Left colon (tissue), 2 donors: ENCODE results near the gene ADI1. TPM values are rescaled to one million over a fixed set of nuclear protein-coding genes. Genes with fewer than 3 reads are reported as not detected.

Source experiments
- ATAC-seq: fragments of 200-7000 bp; cut with Tn5 transposase; one replicate; pipeline ENCODE4 v1.9.1; 2020; ENCODE audit warnings: mild to moderate bottlenecking, moderate library complexity
- DNase-seq, 2 donors: peaks; one replicate each; pipeline ENCODE4 v3.0.0-alpha.2; 2020
- intact Hi-C, 2 donors: fragments of 100-400 bp; cut with DNase I in 1 of 2; cut with micrococcal nuclease in 1 of 2; formaldehyde crosslinking; loops; one replicate each; pipeline versions ENCODE4 v1.11.2 to v1.14.0; 2022; cut with DNase I, micrococcal nuclease
- total RNA-seq, 2 donors: library from RNA; stranded (reverse); fragmentation: NEBNext Ultra II Directional; extraction: Animal tissue kit (Norgen Biotek cat#: 25700); gene quantifications; one replicate each; pipeline ENCODE4 v1.2.1, GENCODE V29; 2021
- donor health status: DM: no; HTN: no; CAD: no.
- donor health status: DM: yes; HTN: yes; CAD: no.

Gene ADI1
- total RNA-seq, 2 donors from 2014 or later: 64.3 to 105 TPM

DNA sequence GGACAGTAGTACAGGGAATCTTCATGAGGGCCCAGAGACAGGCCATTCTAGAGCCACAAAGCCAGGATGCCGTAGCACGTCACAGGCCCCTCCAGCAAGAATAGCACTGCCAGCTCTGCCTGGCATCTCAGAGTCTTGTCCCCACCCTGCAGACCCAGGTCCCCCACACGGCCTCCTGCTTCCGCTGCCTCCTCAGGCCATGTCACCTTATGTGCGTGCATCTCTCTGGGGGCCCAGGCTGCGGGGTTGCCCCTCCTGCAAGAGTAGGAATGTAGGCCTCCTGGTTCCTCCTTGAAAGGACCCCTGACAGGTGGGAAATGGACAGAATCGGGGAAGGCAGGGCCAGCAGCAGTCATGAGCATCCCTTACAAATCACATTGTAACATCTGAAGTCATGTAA, 49.8 kb downstream of the ADI1 start:
- ATAC-seq (no peak), DNase-seq (no peak)
- intact Hi-C loops: no loop called here

DNA sequence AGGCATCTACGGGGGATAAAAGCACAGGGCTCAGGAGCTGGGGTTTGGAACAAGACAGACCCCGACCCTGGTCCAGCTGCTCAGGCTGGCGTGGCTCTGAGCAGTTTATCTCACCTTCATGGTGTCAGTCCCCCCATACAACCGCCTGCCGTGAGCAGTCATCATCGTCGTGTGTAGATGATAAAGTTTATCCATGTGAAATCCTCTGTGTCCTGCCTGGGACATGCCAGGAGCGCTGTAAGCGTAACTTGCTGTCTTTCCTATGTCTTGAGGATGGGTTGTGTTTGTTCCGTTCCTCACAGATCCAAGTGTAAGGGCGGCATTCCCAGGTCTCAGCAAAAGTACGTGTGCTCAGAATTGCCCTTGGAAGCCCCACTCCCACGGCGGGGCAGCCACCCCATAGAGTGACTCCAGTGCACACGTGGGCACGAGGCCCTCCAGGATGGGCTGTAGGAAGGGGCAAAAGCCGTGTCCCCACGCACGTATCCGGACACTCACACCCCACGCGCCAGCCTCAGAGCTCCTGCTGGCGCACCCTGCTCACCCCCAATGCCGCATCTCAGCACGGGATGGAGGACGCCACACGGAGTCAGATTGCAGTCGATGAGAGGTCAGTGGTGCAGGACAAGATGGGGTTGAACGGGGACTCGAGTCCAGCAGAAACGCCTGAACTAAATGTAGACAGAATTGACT, 50.9 kb downstream of the ADI1 start:
- intact Hi-C loops: no loop called here
- DNase-seq (no peak), ATAC-seq (no peak)

DNA sequence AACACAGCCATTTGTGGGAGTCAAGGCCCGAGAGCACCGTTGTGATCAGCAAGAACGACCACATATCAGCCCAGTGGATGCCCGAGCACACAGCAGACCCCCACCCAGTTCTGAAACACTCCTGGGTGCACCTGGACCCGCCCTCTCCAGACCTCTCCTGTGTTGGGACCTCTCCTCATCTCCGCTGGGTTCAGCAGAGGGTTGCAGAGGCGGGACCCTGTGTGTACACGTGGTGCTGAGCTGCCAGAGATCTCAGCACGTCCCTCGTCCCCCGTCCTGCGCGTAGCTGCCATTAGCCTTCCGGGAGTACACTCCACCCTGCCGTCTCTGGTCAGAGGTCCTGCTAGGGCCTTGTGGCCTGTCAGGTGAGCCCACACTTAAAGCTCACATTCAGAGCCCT, 51.7 kb downstream of the ADI1 start:
- no peak for ATAC-seq
- DNase-seq: no peak
- intact Hi-C loops: no loop called here

DNA sequence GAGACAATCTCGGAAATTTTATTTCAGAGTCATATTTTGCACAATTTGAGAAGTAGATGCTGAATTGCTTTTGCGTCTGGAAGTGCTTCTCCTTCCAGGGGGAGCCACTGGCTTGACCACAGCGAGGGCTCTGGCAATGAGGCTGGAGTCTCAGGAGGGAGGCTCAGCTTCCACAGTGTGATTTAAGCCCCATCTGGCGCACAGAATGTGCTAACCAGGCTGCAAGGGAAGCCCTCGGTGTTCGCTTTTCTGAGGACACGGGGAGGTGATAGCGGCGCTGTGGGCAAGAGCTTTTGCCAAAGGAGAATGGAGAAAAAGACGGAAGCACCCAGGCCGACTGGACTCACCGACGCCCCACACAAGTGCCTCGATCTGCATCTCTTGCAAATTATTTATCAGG, 52.4 kb downstream of the ADI1 start:
- no peak for DNase-seq

DNA sequence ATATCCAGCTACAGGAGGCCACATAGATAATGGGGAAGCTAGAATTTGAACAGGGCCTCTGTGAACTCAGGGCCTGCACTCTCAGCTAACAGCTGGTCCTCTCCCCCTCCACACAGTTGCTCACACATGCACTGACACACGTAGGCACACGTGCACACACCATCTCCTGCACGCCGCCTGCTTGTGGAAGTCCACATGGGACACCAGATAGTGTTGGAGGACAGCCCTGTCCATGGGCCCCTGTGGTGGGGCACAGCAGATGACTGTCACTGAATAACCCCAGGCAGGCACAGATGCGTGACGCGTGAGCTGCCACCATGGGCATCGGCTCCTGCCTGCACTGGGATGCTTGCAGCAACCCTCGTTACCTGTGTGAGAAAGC, 52.9 kb downstream of the ADI1 start:
- intact Hi-C loops: no loop called here
- DNase-seq (no peak), ATAC-seq (no peak)

More for the DNA sequence above, 52.4 kb downstream of the ADI1 start:
- intact Hi-C loops: no loop called here
- no peak for ATAC-seq

DNA sequence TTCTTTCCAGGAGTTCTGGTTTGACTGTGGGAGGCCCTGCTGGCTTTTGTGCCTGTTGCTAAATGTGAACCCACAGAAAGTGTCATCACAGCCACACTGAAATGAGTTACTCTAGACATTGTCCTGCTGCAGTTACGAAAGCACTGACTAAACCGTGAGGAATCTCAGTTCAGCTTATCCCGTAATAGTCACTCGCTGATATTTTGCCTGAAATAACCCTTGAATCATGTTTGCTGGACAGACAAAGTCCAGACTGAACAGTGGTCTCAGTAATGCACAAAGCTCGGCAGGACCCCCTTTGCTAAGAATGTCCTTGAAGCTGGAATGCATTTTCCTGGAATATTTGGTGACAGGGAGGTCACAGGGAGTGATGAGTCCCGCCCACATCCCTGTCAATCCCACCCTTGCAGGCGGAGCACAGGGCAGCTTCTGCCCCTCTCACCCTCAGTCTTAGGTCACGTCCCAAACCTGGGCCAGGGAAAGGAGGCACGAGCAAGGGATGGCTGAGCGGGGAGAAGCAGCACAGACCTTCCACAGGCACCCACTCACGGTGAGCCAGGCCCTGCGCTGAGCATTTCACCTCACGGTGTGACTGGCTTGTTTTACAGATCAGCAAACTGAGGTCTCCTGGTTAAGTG, 53.4 kb downstream of the ADI1 start:
- ATAC-seq (no peak), DNase-seq (no peak)
- intact Hi-C loops: no loop called here

DNA sequence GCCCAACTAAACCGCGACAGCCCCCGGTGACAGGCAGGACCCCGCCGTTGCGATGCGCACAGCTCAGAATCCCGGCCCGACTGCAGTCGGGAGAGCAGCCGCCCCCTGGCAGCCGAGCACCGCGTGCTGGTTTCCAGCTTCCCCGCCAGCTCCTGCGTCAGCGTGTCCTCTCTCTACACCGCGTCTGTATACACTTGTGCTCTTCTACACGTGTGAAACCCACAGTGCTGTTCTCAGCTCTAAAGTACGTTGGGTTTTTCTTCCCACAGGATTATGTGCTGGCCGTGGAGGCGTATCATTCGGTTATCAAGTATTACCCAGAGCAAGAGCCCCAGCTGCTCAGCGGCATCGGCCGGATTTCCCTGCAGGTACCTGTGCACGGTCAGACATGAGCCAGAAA, 54.0 kb downstream of the ADI1 start:
- ATAC-seq: no peak
- peak in 1 of 2 donors; percentile 21 for DNase-seq
- intact Hi-C loops: no loop called here

DNA sequence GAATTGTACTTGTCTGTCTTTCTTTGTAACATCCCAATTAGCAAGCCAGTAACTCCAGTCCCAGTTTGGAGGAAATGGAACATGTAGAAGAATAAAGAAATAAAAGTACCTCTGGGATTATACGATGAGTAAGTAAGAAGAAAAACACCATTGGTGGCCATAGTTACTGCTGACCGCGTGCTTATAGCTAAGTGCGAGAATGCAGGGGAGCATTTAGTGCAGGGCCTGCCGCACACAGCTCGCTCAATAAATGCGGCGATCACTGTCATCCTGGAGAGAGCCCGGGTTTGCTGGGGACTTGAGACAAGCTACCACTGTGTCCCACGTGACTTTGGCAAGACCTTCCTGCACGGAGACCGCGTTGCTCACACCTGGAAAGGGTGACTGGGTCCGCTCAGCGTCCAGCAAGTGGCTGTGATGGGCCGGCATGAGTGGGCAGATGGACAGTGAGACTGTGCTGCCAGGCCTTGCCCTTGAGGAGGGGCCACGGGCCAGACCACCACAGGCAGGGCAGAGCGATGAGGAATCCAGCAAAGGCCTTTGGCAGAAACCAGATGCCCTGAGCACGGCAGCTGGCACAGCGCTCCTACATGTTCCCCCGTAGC, 54.8 kb downstream of the ADI1 start:
- no peak for ATAC-seq
- intact Hi-C loops: no loop called here
- DNase-seq: no peak

DNA sequence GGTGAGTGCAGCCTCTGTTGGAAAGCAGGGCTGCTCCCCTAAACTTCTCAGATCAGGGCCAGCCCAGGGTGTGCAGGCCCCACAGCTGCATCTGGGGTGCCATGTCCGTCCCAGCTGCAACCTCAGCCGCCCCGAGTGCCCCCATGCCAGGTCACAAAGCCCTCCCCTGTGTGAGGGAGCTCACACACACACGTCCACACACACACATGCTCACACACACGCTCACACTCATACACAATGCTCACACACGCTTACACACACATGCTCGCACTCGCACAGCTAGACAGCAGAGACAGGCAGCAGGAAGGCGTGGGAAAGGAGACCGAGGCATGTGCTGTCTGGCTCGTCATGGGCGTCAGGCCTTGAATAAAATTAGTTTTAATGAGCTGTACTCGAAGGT, 55.4 kb downstream of the ADI1 start:
- intact Hi-C loops: no loop called here
- no peak for ATAC-seq
- no peak for DNase-seq

DNA sequence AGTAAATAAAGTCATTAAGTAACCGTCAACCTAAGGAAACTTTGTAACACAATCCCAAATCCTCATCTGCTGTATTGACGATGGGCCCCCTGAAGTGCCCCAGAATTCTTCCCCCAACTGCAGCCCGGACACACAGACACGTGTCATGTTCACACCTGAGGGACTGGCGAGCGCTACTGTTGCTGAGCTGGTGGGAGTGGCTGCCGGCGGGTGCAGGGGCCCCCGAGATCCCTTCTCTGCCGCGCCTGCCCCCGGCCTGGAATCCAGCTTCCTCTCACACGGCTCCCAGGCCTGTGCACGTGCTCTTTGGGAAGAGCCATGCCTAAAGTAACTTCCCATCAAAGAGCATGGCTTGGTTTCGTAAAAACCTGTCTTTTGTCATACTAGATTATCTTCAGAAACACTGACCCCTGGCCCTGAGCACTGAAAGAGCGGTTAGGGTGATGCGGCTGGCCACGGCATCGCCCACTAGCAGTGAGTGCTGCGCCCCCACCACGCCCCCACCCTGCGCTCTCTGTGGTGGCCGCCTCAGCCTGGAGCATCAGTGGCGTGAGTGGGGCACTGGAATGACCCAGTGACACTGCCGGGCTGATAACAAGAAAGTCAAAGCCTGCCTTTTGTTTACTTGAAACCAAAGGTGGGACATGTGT, 56.0 kb downstream of the ADI1 start:
- ATAC-seq: no peak
- DNase-seq: no peak
- intact Hi-C loops: no loop called here

DNA sequence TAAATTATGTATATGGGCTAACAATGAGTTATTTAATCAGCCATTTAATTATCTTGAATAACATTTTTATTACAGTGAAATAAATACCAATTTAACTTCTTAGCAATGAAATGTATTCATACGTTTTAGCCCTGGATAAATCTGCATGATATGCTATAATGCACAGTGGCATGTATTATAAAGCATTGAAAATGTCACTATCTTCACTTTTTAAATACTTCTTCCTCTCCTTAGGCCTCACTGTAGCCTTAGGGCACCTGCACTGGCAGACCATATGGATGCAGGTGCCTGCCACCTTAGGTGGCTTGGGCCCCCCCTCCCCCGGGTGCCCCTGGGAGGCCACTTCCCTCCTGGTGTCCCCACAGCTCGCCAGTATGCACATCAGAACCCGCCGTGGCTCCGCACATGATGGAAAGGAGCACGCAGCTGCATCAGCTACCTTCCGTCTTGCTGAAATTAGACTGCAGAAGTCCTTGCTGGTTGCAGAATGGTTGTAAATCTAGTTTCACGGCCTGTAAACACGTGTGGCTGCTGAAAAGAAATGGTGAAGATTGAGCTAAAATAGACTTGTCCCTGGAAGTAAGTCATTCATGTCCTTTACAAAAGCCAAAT, 56.7 kb downstream of the ADI1 start:
- intact Hi-C loops: no loop called here
- DNase-seq (no peak), ATAC-seq (no peak)

DNA sequence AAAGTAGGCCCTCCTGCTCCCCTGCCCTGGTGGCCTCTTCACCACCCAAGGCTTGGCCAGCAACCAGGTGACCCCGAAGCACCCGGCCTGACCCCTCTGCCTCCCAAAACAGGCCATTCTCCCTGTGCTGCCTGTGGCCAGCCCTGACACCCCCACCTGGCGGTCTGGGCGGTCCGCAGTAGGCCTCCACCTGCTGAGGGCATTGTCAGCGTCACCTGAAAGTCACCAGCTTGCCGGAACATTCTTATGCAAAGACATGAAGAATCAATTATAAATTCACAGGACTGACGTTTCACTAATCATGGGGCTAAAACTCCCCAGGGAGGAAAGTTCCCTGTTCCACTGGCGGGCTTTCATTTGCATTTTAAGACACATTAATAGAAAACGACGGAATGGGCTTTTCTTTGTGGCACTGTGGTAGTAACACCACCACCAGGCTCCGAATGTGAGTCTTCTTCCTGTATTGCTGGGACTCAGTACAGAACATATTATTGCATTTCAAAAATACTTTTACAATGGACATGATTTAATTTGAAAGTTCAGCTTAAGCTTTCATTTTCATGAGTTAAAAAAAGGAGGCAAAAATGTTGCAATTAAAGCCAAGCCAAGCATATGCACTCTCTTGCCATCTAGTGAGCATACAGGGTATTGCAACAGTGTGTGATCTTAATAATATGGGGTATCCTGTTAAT, 57.4 kb downstream of the ADI1 start:
- intact Hi-C loops: no loop called here
- ATAC-seq (peak; percentile 48), DNase-seq (no peak)

DNA sequence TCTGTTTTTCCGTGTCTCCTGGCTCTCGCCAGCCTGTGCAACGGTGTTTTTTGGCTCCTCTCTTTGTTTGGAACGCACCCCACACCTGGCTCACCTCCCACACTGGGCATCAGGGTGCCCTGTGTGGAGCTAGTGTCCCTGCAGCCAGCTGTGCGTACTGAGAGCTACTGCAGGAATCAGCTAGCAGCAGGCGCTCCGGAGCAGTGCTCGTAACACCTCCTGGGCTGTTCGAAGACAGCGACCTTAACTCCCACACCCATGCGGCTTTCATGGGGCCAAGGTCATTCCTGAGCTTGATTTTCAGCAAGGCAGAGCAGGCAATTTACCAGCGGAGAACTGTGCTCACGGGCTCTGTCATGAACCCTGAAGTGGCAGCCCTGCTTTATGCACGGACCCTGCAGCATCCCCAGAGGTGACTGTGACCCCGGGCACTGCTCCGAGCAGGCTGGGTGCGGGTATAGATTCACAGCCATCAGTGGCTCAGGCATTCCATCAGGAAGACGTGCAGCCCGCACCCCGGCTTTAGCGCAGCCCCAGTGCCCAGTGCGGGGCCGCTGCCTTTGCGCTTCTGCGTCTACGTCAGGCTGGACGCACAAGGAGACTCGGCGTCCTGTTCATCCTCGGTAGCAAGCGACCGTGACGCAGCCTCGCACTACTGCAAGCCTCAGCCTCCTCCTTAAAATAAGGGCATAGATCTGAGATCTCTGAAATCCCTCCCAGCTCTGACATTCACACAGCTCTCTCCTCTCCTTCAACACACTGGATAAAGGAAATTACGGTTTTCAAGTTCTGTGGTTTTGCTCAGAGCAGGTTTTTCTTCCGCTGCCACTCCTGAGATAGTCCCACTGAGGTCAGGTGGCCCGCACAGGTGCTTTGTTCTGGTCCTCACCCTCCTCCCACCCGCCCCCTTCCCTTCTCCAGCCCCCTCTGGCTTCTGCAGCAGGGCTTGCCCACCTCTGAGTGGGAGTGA, 58.2 kb downstream of the ADI1 start:
- DNase-seq: no peak
- intact Hi-C loops: no loop called here
- no peak for ATAC-seq

DNA sequence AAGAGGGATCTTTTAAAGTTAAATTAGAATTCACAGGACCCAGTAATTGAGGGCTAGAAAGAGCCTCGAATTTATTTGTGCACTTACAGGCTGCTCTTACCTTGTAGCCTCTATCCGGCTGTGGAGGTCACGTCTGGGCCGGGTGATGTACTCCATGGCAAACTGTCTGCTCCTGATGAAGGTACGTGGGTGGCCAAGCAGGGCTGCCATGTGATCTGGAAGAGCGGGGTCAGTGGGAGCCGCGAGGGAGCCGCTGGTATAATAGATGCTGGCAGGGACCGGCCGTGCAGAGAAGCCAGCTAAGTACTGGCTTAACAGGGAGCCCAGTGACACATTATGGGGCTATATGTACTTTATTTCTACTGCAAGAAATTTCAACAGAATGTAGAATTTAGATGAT, 59.2 kb downstream of the ADI1 start:
- ATAC-seq (no peak), DNase-seq (no peak)
- intact Hi-C loops: no loop called here

DNA sequence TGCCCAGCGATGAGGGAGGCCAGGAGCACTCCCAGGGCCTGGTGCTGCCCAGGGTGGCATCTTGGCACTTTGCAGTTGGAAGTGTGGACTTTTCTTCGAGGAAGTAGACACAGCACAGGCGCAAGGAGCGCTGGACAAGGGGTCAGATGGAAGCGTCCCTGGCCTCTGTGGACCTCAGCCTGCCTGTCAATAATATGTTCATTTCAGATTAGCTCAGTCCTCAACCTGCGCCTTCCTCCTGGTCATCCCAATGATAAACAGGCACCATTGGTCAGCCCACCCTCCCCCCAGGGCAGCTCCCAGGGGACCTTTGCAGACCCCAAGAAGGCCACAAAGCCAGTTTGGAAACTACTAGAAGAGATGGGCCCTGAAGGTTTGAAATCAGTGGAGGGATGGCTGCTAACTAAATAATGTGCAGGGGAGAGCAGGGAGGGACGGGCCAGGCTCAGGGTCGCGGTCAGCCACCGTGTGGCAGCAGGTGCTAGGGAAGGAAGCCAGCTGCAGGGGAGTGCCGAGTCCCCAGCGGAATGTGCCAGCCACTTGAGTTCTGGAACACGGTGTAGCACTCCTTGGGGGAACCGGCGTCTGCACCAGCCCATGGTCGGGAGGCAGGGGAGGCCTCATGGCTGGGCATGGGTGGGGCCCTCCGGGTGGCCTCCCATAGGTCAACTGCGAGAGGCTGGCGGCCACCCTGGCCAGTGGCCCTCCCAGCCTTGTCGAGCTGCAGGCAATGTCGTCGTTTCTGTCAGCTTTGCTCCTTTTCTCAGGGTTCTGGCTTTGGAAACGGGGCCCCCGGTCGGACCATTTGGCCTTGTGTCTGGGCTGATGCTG, 59.9 kb downstream of the ADI1 start:
- ATAC-seq (peak; percentile 20), DNase-seq (no peak)
- intact Hi-C loops: no loop called here

DNA sequence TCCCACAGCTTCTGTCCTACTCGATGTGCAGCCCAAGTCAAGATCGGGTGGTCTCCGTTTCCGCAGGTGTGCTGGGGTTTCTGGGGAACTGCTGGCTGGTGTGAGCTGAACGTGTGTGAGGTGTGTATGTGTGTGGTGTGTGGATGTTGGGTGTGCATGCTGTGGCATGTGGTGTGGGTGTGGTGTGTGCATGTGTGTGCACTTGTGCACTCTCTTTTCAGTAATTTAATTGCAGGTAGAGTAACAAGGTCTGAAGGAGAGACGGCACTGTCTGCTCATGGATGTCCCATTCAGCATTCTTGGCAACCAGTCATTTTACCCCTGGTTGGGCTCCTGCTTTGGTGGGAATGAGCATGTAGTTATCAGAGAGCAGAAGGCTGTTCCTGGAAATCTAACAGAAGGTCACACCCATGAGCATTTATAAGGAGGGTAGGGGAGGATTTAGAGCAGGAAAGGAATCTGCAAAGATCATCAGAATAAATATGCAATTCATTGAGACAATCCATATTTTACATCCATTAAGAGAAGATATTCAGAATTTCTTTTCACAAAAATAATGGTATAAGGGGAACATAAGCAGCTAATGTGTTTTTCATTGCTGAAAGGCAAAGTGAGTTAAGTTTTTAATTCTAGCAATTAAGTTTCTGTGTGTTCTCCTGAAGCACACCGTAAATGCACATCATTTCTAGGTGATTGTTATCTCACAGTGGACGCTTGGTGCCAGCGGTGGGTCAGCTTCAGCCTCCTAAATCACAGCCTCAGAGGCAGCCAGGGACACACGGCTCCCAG, 60.7 kb downstream of the ADI1 start:
- ATAC-seq (no peak), DNase-seq (no peak)
- intact Hi-C loops: no loop called here
